OCI-LY1 (cell line): ENCODE results near the gene SYTL1.

Source experiments
- H2AFZ ChIP-seq: fragments of 200-600 bp; sonication (generic), shearing (Covaris generic); 2 replicates; pipeline ENCODE4 v1.6.0; 2014; ENCODE audit warnings: antibody characterized with exemption, mild to moderate bottlenecking, low read length
- H3F3A ChIP-seq: fragments of 200-600 bp; sonication (generic), shearing (Covaris generic); 2 replicates; pipeline ENCODE4 v1.6.0; 2014; ENCODE audit warnings: mild to moderate bottlenecking, antibody characterized with exemption, low read length, moderate library complexity; ENCODE audit not compliant: insufficient read depth
- H3K27ac ChIP-seq: fragments of 200-600 bp; sonication (generic); 2 replicates; pipeline ENCODE4 v1.5.1; 2014; ENCODE audit warnings: low read length, mixed run types, mild to moderate bottlenecking, low read depth; ENCODE audit not compliant: poor library complexity, severe bottlenecking
- H3K27me3 ChIP-seq: fragments of 200-600 bp; sonication (generic); 2 replicates; pipeline ENCODE4 v1.6.0; 2014; ENCODE audit warnings: antibody characterized with exemption, mild to moderate bottlenecking, low read length, moderate library complexity; ENCODE audit not compliant: insufficient read depth
- H3K36me3 ChIP-seq: fragments of 200-600 bp; sonication (generic); 2 replicates; pipeline ENCODE4 v1.6.1; 2014; ENCODE audit warnings: mild to moderate bottlenecking, antibody characterized with exemption, low read length, moderate library complexity, mixed read lengths; ENCODE audit not compliant: insufficient read depth
- H3K4me1 ChIP-seq: fragments of 200-600 bp; sonication (generic); 2 replicates; pipeline ENCODE4 v1.5.1; 2014; ENCODE audit warnings: mild to moderate bottlenecking, low read length, moderate library complexity; ENCODE audit not compliant: insufficient read depth, severe bottlenecking
- H3K4me2 ChIP-seq: fragments of 200-600 bp; sonication (generic), shearing (Covaris generic); 2 replicates; pipeline ENCODE4 v1.6.1; 2014; ENCODE audit warnings: low read length
- H3K4me3 ChIP-seq: fragments of 200-600 bp; sonication (generic); 2 replicates; pipeline ENCODE4 v1.5.1; 2014; ENCODE audit warnings: low read length, low read depth, mild to moderate bottlenecking, mixed read lengths; ENCODE audit not compliant: poor library complexity, severe bottlenecking
- H3K79me2 ChIP-seq: fragments of 200-600 bp; shearing (Covaris generic); 2 replicates; pipeline ENCODE4 v1.6.1; 2016; ENCODE audit warnings: mixed run types, low read length, mixed read lengths; ENCODE audit not compliant: insufficient read depth
- H3K9ac ChIP-seq: fragments of 200-600 bp; sonication (generic), shearing (Covaris generic); 2 replicates; pipeline ENCODE4 v1.6.1; 2014; ENCODE audit warnings: mild to moderate bottlenecking, low read length, mixed read lengths
- H3K9me2 ChIP-seq: fragments of 200-600 bp; sonication (generic), shearing (Covaris generic); 2 replicates; pipeline ENCODE4 v1.6.1; 2014; ENCODE audit warnings: low read depth, mild to moderate bottlenecking, low read length, mixed read lengths
- H3K9me3 ChIP-seq: fragments of 200-600 bp; shearing (Covaris generic); 2 replicates; pipeline ENCODE4 v1.6.1; 2014; ENCODE audit warnings: low read length, mixed read lengths
- H4K20me1 ChIP-seq: fragments of 200-600 bp; sonication (generic), shearing (Covaris generic); 2 replicates; pipeline ENCODE4 v1.6.0; 2016; ENCODE audit warnings: mild to moderate bottlenecking, low read length; ENCODE audit not compliant: insufficient read depth
- EZH2 ChIP-seq: fragments of 200-600 bp; sonication (generic), shearing (Covaris generic); IDR thresholded peaks from 2 replicates; pipeline ENCODE4 v1.8.0; 2017; ENCODE audit warnings: borderline replicate concordance, mixed run types, mild to moderate bottlenecking, antibody characterized with exemption, low read length, moderate library complexity, mixed read lengths
- TF ChIP-seq, protein P1 (sequence below): fragments of 200-600 bp; sonication (generic), shearing (Covaris generic); IDR thresholded peaks from 2 replicates; pipeline ENCODE4 v1.5.1; 2017; ENCODE audit warnings: mild to moderate bottlenecking, antibody characterized with exemption, low read length, moderate library complexity, mixed read lengths

Gene SYTL1

DNA sequence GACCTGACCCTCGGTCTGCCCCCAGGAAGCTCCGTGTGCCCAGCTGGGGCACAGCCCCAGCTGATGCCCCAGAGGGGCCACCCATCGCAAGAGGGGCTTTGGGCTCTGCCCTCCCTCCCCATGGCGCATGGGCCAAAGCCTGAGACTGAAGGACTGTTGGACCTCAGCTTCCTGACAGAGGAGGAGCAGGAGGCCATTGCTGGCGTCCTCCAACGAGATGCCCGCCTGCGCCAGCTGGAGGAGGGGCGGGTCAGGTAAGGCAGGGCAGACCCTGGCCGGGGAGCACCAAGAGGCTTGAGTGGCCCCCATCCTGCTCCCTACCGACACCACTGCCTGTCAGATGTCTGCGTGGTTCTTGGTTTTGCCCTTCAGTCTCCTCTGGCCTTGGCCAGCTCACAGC lies 3.5 kb downstream of the SYTL1 start:
- Histone ChIP-seq H3K4me2 (no peak overlapping the region), H3K4me1 (peaks cover 43% of the 10 kb centered on the region), H3K4me3 (no peak overlapping the region), H4K20me1 (no peaks in the 10 kb centered on the region), H3K36me3 (no peaks in the 10 kb centered on the region), H3K9me2 (no peaks in the 10 kb centered on the region), H2AFZ (no peak overlapping the region), H3F3A (no peaks in the 10 kb centered on the region), H3K79me2 (no peaks in the 10 kb centered on the region), H3K9ac (no peak overlapping the region), H3K27ac (no peak overlapping the region), H3K9me3 (no peaks in the 10 kb centered on the region), H3K27me3 (no peaks in the 10 kb centered on the region)
- TF ChIP-seq EZH2, result no peak
- TF ChIP-seq, protein P1, sequence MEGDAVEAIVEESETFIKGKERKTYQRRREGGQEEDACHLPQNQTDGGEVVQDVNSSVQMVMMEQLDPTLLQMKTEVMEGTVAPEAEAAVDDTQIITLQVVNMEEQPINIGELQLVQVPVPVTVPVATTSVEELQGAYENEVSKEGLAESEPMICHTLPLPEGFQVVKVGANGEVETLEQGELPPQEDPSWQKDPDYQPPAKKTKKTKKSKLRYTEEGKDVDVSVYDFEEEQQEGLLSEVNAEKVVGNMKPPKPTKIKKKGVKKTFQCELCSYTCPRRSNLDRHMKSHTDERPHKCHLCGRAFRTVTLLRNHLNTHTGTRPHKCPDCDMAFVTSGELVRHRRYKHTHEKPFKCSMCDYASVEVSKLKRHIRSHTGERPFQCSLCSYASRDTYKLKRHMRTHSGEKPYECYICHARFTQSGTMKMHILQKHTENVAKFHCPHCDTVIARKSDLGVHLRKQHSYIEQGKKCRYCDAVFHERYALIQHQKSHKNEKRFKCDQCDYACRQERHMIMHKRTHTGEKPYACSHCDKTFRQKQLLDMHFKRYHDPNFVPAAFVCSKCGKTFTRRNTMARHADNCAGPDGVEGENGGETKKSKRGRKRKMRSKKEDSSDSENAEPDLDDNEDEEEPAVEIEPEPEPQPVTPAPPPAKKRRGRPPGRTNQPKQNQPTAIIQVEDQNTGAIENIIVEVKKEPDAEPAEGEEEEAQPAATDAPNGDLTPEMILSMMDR, result no peak

- Histone ChIP-seq H3K36me3 (no peaks in the 10 kb centered on the region), H3K79me2 (no peaks in the 10 kb centered on the region), H3K27ac (no peak overlapping the region), H2AFZ (no peak overlapping the region), H3K9me3 (no peaks in the 10 kb centered on the region), H3K4me2 (no peak overlapping the region), H3K27me3 (no peaks in the 10 kb centered on the region), H3K9ac (no peak overlapping the region), H4K20me1 (no peaks in the 10 kb centered on the region), H3K4me1 (peaks cover 33% of the 10 kb centered on the region), H3K9me2 (no peaks in the 10 kb centered on the region), H3K4me3 (no peak overlapping the region), H3F3A (no peaks in the 10 kb centered on the region)
- TF ChIP-seq EZH2, result no peak
- TF ChIP-seq, protein P1, result no peak
Measured at GRCh38 chr1:27346357-27346756, 4.5 kb downstream of the SYTL1 start.

- Histone ChIP-seq H3K4me3 (no peak overlapping the region), H3K9me3 (no peaks in the 10 kb centered on the region), H3F3A (no peaks in the 10 kb centered on the region), H3K27me3 (no peaks in the 10 kb centered on the region), H3K36me3 (no peaks in the 10 kb centered on the region), H3K4me2 (no peak overlapping the region), H3K4me1 (peaks cover 25% of the 10 kb centered on the region), H3K79me2 (no peaks in the 10 kb centered on the region), H3K9me2 (no peaks in the 10 kb centered on the region), H4K20me1 (no peaks in the 10 kb centered on the region), H3K27ac (no peak overlapping the region), H2AFZ (no peak overlapping the region), H3K9ac (no peak overlapping the region)
- TF ChIP-seq, protein P1, result no peak
- no peak for TF ChIP-seq EZH2
Measured at GRCh38 chr1:27346991-27347624, 5.3 kb downstream of the SYTL1 start.
